Measurements from ENCODE around the gene SPINK8.

DNA sequence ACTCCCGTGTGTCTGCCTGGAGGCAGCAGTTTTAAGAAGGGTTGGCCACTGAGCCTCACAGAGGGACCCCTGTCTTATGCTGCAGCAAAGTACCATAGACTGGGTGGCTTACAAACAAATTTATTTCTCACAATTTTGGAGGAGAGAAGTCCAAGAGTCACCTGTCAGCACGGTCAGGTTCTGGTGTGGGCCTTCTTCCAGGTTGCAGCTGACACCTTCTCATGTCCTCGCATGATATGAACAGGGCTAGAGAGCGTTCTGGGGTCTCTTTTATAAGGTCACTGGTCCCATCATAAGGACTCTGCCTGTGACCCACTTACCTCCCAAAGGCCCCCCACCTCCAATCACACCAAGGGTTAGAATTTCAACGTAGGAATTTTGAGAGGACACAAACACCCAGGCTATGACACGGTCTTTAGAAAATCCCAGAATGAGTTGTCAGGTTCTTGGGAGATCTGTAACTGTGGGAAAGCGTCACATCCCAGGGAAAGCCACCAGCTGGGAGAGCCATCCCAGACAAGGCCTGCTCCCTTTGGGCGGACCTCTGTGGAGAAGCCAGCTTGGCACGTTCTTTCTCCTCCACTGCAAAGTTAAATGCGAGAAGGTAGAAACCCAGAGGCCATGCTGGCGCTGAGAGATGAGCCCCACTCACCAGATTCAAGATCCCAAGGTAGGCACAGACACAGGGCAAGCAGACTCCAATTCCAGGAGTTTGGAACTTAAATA is 38.4 kb upstream of the SPINK8 start, which contains the start of gene FBXW12:
- TF ChIP-seq, protein P1, sequence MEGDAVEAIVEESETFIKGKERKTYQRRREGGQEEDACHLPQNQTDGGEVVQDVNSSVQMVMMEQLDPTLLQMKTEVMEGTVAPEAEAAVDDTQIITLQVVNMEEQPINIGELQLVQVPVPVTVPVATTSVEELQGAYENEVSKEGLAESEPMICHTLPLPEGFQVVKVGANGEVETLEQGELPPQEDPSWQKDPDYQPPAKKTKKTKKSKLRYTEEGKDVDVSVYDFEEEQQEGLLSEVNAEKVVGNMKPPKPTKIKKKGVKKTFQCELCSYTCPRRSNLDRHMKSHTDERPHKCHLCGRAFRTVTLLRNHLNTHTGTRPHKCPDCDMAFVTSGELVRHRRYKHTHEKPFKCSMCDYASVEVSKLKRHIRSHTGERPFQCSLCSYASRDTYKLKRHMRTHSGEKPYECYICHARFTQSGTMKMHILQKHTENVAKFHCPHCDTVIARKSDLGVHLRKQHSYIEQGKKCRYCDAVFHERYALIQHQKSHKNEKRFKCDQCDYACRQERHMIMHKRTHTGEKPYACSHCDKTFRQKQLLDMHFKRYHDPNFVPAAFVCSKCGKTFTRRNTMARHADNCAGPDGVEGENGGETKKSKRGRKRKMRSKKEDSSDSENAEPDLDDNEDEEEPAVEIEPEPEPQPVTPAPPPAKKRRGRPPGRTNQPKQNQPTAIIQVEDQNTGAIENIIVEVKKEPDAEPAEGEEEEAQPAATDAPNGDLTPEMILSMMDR (conservative IDR thresholded peaks at IDR 0.05 in 1 of 2, IDR thresholded peaks at IDR 0.05 in 1 of 2; ENCODE audit: low read depth in 1 of 2, low read length in 2 of 2), result no peak
- no peak for TF ChIP-seq EZH2 (IDR thresholded peaks at IDR 0.05; ENCODE audit: low read length, missing control alignments)
